Neuronal stem cell (in vitro differentiated cells): Measurements from ENCODE around the gene PDIA5.

ENCODE experiments used
- DNase-seq: peaks from one replicate; pipeline ENCODE4 v3.0.0-alpha.2; 2013; ENCODE audit warnings: low spot score
- H2AFZ ChIP-seq: one replicate; pipeline ENCODE4 v1.6.1; 2013; ENCODE audit warnings: mild to moderate bottlenecking, low read length, inconsistent platforms
- H2AK5ac ChIP-seq: 2 replicates; pipeline ENCODE4 v1.6.1; 2013; ENCODE audit warnings: low read depth, mild to moderate bottlenecking, inconsistent platforms, low read length, moderate library complexity, mixed read lengths
- H2BK120ac ChIP-seq: 2 replicates; pipeline ENCODE4 v1.6.1; 2013; ENCODE audit warnings: low read depth, mild to moderate bottlenecking, inconsistent platforms, low read length, moderate library complexity, mixed read lengths
- H2BK12ac ChIP-seq: one replicate; pipeline ENCODE4 v1.6.1; 2013; ENCODE audit warnings: low read length, inconsistent platforms
- H2BK15ac ChIP-seq: 2 replicates; pipeline ENCODE4 v1.6.1; 2013; ENCODE audit warnings: mild to moderate bottlenecking, low read length, inconsistent platforms, mixed read lengths
- H2BK5ac ChIP-seq: one replicate; pipeline ENCODE4 v1.6.1; 2013; ENCODE audit warnings: inconsistent platforms, mild to moderate bottlenecking, low read length, moderate library complexity
- H3K14ac ChIP-seq: one replicate; pipeline ENCODE4 v1.6.1; 2013; ENCODE audit warnings: low read length, inconsistent platforms
- H3K18ac ChIP-seq: 2 replicates; pipeline ENCODE4 v1.6.1; 2013; ENCODE audit warnings: low read length, inconsistent platforms
- H3K23ac ChIP-seq: 2 replicates; pipeline ENCODE4 v1.6.1; 2013; ENCODE audit warnings: low read depth, mild to moderate bottlenecking, mixed read lengths, low read length, inconsistent platforms; ENCODE audit not compliant: poor library complexity
- H3K27ac ChIP-seq: replicated peaks from 3 replicates; pipeline ENCODE4 v1.5.1; 2013; ENCODE audit warnings: low read length, inconsistent platforms
- H3K27me3 ChIP-seq, 3 experiments: 2 replicates each; pipeline ENCODE4 v1.6.1; 2013; ENCODE audit warnings: low read length in 3 of 3, mild to moderate bottlenecking in 2 of 3, inconsistent platforms in 1 of 3, low read depth in 1 of 3, mixed read lengths in 1 of 3, moderate library complexity in 1 of 3; ENCODE audit not compliant: control insufficient read depth in 3 of 3, insufficient read depth in 3 of 3
- H3K36me3 ChIP-seq, 2 donors: replicated peaks in 1 of 2; 2 replicates each; pipeline ENCODE4 v1.6.1; 2013; ENCODE audit warnings: low read length in 2 of 2; ENCODE audit not compliant: control insufficient read depth in 2 of 2, insufficient read depth in 2 of 2
- H3K4ac ChIP-seq: 2 replicates; pipeline ENCODE4 v1.6.1; 2013; ENCODE audit warnings: inconsistent platforms, mild to moderate bottlenecking, low read length, moderate library complexity
- H3K4me1 ChIP-seq, 2 donors: 1 replicate in 1 of 2; 2 replicates in 1 of 2; pipeline ENCODE4 v1.6.1; 2013; ENCODE audit warnings: low read length in 2 of 2, low read depth in 1 of 2; ENCODE audit not compliant: control insufficient read depth in 2 of 2, insufficient read depth in 1 of 2
- H3K4me2 ChIP-seq: one replicate; pipeline ENCODE4 v1.6.1; 2013; ENCODE audit warnings: mild to moderate bottlenecking, low read length, inconsistent platforms; ENCODE audit not compliant: insufficient read depth, poor library complexity, severe bottlenecking
- H3K4me3 ChIP-seq, 2 donors: 2 replicates each; pipeline ENCODE4 v1.5.1; 2013; ENCODE audit warnings: low read length in 2 of 2, mild to moderate bottlenecking in 2 of 2, inconsistent platforms in 1 of 2, moderate library complexity in 1 of 2
- H3K79me1 ChIP-seq: one replicate; pipeline ENCODE4 v1.6.1; 2013; ENCODE audit warnings: low read depth, mild to moderate bottlenecking, inconsistent platforms, low read length, moderate library complexity
- H3K9ac ChIP-seq: one replicate; pipeline ENCODE4 v1.6.1; 2013; ENCODE audit warnings: mild to moderate bottlenecking, low read depth, low read length, inconsistent platforms; ENCODE audit not compliant: poor library complexity
- H3K9me3 ChIP-seq, 2 donors: replicated peaks in 1 of 2; 2 replicates each; pipeline versions ENCODE3 to v1.6.1; 2013; ENCODE audit warnings: low read length in 2 of 2, mild to moderate bottlenecking in 2 of 2, inconsistent platforms in 1 of 2, low read depth in 1 of 2, mixed read lengths in 1 of 2, moderate library complexity in 1 of 2; ENCODE audit not compliant: control insufficient read depth in 2 of 2, insufficient read depth in 1 of 2
- H4K8ac ChIP-seq: one replicate; pipeline ENCODE4 v1.6.1; 2013; ENCODE audit warnings: low read depth, mild to moderate bottlenecking, inconsistent platforms, low read length, moderate library complexity
- H4K91ac ChIP-seq: one replicate; pipeline ENCODE4 v1.6.1; 2013; ENCODE audit warnings: low read length, low read depth, mild to moderate bottlenecking, inconsistent platforms; ENCODE audit not compliant: poor library complexity
- WGBS, 2 donors: extraction: QIAGEN DNeasy Blood & Tissue Kit; methylation state at CpG; one replicate each; pipeline ENCODE4 v1.1.7; 2013; ENCODE audit warnings: missing lambda C conversion rate in 2 of 2, mixed read lengths in 1 of 2; ENCODE audit not compliant: insufficient read length in 2 of 2, insufficient replicate concordance in 1 of 2; ENCODE audit errors: extremely low coverage in 2 of 2; 5-methylcytosine and 5-hydroxymethylcytosine counted together

Gene PDIA5

DNA sequence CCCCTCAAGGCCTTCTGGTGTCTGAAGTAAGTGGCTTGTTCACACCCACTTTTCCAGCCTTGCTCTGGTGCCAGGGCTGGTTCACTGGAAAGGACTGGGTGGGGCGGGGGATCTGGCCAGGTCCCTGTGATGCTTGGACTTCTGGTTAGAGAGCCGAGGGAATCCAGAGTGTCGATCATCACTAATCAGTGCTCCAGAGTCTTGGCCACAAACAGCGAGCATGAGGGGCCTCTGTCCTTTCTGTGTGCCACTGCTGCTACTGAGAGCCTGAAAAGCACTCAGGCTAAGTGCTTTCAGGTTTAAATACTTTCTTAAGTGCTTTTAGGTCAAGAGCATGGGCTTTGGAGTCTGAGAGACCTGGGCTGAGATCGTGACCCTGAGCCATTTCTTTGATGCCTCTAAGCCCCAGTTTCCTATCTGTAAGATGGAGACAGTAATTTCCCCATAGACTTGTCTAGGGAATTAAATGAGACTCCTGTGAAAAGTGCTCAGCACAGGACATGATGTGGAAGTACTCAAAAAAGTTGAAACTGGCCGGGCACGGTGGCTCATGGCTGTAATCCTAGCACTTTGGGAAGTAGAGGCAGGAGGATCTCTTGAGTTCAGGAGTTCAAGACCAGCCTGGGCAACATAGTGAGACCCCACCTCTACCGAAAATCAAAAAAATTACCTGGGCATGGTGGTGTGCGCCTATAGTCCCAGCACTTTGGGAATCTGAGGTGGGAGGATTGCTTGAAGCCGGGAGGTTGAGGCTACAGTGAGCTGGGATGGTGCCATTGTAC lies 81.1 kb downstream of the PDIA5 start:
- Histone ChIP-seq H3K27me3 (no peaks in the 10 kb centered on the region), H2BK12ac (no peak overlapping the region), H3K27ac (no peak overlapping the region), H3K18ac (no peak overlapping the region), H3K4me1 (peaks cover 14 to 15% of the 10 kb centered on the region in 2 donors), H2BK5ac (no peak overlapping the region), H3K4ac (no peak overlapping the region), H4K8ac (no peak overlapping the region), H3K4me3 (no peak overlapping the region), H4K91ac (no peak overlapping the region), H3K36me3 (peaks cover 0 to 74% of the 10 kb centered on the region in 2 donors), H2AK5ac (no peak overlapping the region), H2BK15ac (no peak overlapping the region), H3K23ac (no peak overlapping the region), H2AFZ (no peak overlapping the region), H3K79me1 (no peaks in the 10 kb centered on the region), H3K9ac (no peak overlapping the region), H2BK120ac (no peak overlapping the region), H3K4me2 (no peak overlapping the region), H3K14ac (no peak overlapping the region), H3K9me3 (no peaks in the 10 kb centered on the region)
- no peak for DNase-seq
- WGBS, 2 donors = no CpG with 5 or more reads among the region's 10 CpGs

DNA sequence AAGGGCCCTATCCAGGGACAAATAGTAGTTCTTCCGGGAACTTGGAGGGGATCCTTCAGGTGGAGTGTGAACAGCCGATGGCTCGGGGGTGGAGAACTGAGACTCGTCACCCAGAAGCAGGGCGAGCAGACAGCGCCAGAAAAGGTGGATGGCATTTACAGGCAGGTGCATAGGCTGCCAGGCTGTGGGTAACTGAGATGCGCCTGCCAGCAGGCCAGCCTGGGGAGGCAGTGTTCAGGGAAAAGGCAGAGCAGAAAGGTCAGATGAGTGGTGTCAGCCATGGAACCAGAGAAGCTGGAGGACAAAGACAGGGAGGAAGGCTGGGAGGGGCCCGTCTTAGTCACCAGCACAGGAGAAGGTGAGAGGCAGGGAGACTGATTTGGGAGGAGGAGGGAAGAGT lies 81.9 kb downstream of the PDIA5 start:
- no peak overlapping the region for H3K27ac ChIP-seq
- H2BK5ac ChIP-seq = no peak overlapping the region
- H4K91ac ChIP-seq = no peak overlapping the region
- WGBS, 2 donors = no CpG with 5 or more reads among the region's 8 CpGs
- peak overlapping the region; percentile 25 for H3K23ac ChIP-seq
- no peak overlapping the region for H3K4me3 ChIP-seq
- H3K4me2 ChIP-seq = no peak overlapping the region
- DNase-seq = no peak
- no peak overlapping the region for H2BK15ac ChIP-seq
- H3K18ac ChIP-seq = peak overlapping the region; percentile 80
- peak overlapping the region; percentile 43 for H2AK5ac ChIP-seq
- no peaks in the 10 kb centered on the region for H3K9me3 ChIP-seq
- H3K9ac ChIP-seq = no peak overlapping the region
- peak overlapping the region; percentile 89 for H2BK120ac ChIP-seq
- H3K14ac ChIP-seq = peak overlapping the region; percentile 75
- no peaks in the 10 kb centered on the region for H3K27me3 ChIP-seq
- H2BK12ac ChIP-seq = no peak overlapping the region
- H2AFZ ChIP-seq = no peak overlapping the region
- no peak overlapping the region for H3K4ac ChIP-seq
- peaks cover 18 to 22% of the 10 kb centered on the region in 2 donors for H3K4me1 ChIP-seq
- peaks cover 0 to 73% of the 10 kb centered on the region in 2 donors for H3K36me3 ChIP-seq
- H3K79me1 ChIP-seq = no peaks in the 10 kb centered on the region
- no peak overlapping the region for H4K8ac ChIP-seq

DNA sequence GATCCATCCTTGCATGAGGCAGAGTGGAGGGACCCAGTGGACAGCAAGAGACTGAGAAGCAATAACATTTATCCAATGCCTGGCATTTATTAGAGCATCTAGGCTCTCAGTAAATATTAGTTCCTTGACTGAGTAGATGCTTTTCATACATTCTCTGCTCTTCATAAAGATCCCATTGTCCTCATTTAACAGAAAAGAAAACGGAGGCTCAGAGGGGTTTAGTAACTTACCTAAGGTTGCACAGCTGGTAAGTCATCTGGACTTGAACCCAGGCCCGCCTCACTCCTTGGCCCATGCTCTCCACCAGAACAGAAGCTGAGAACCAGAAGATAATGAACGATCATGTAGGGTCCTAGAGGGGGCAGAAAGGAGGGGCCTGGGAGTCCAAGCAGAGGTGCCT lies 82.7 kb downstream of the PDIA5 start:
- no peak overlapping the region for H2BK120ac ChIP-seq
- H3K9me3 ChIP-seq = no peaks in the 10 kb centered on the region
- no peak for DNase-seq
- no peak overlapping the region for H3K18ac ChIP-seq
- peaks cover 22 to 26% of the 10 kb centered on the region in 2 donors for H3K4me1 ChIP-seq
- no CpG with 5 or more reads among the region's 3 CpGs for WGBS, 2 donors
- H3K9ac ChIP-seq = no peak overlapping the region
- no peaks in the 10 kb centered on the region for H3K27me3 ChIP-seq
- H3K4me3 ChIP-seq = no peak overlapping the region
- no peak overlapping the region for H3K4ac ChIP-seq
- H3K4me2 ChIP-seq = no peak overlapping the region
- H2AFZ ChIP-seq = no peak overlapping the region
- no peak overlapping the region for H2BK5ac ChIP-seq
- H4K91ac ChIP-seq = no peak overlapping the region
- peaks cover 0 to 69% of the 10 kb centered on the region in 2 donors for H3K36me3 ChIP-seq
- no peak overlapping the region for H2AK5ac ChIP-seq
- no peak overlapping the region for H2BK12ac ChIP-seq
- H3K79me1 ChIP-seq = no peaks in the 10 kb centered on the region
- no peak overlapping the region for H3K23ac ChIP-seq
- H2BK15ac ChIP-seq = no peak overlapping the region
- H4K8ac ChIP-seq = no peak overlapping the region
- H3K14ac ChIP-seq = no peak overlapping the region
- H3K27ac ChIP-seq = no peak overlapping the region

DNA sequence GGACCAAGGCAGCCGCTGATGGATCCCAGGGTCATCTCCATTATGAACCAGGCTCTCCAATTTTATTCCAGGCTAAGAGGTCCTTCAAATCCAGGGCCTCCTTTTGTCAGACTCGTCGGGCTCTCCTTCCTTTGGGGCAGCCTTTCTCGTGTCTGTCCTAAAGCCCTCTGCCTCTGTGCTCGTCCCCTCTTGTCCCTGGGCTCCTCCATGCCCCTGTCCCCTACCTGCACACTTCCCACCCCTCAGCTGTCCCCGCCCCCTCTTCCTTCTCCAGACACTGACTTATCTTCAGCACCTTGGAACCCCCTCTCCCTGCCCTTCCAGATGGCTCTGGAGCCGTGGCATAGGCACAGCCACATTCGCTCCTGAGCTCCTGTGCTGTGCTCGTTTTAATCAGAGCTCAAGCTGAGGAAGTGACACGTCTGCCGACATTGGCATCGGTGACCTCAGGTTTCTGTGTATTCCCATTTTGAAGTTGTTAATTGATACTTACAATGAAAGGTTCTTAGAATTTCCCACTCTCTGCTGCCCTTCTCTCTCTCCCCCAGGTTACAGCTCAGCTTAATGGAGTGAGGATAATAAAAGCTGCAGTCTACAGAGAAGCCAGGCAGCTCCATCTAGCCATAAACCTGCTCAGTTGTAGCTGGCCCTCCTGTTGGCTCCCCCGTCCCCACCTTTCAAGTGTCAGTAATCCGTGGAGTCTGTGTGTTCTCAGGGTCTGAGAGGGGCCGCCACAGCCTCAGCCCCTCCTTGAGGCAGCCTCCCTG lies 83.8 kb downstream of the PDIA5 start:
- H2BK12ac ChIP-seq = no peak overlapping the region
- H2AK5ac ChIP-seq = peak overlapping the region; percentile 69
- DNase-seq = no peak
- no CpG with 5 or more reads among the region's 15 CpGs for WGBS, 2 donors
- H3K23ac ChIP-seq = no peak overlapping the region
- no peak overlapping the region for H3K14ac ChIP-seq
- no peak overlapping the region for H3K4me3 ChIP-seq
- no peak overlapping the region for H3K9ac ChIP-seq
- H3K4ac ChIP-seq = no peak overlapping the region
- no peak overlapping the region for H3K27ac ChIP-seq
- no peaks in the 10 kb centered on the region for H3K79me1 ChIP-seq
- peak overlapping the region; percentile 34 for H3K18ac ChIP-seq
- no peak overlapping the region for H4K91ac ChIP-seq
- H3K36me3 ChIP-seq = peaks cover 0 to 70% of the 10 kb centered on the region in 2 donors
- H2BK120ac ChIP-seq = no peak overlapping the region
- peak overlapping the region; percentile 47 for H2BK5ac ChIP-seq
- H2AFZ ChIP-seq = no peak overlapping the region
- no peaks in the 10 kb centered on the region for H3K27me3 ChIP-seq
- H3K4me2 ChIP-seq = no peak overlapping the region
- H4K8ac ChIP-seq = no peak overlapping the region
- H3K9me3 ChIP-seq = no peaks in the 10 kb centered on the region
- peak overlapping the region; percentile 86 for H2BK15ac ChIP-seq
- H3K4me1 ChIP-seq = peaks cover 31% of the 10 kb centered on the region in 2 donors
